GM10248 (cell line): ENCODE measurements around the gene SAP25.
"Not testable (repeated sequence)": the region's sequence is repeated elsewhere in the genome, so short reads cannot be mapped to it uniquely, and the experiment has no call there.

ENCODE experiments used
- CTCF ChIA-PET: fragments of 300-600 bp; sonication (Branson Sonifier 250); formaldehyde crosslinking; extraction: SDS; loops from one replicate; lab custom pipeline; 2021; ENCODE audit warnings: antibody characterized with exemption; lab: Yijun Ruan, JAX
- POLR2A ChIA-PET: fragments of 350-650 bp; sonication (Branson Sonifier 250); formaldehyde crosslinking; extraction: SDS; loops from one replicate; lab custom pipeline; 2020; ENCODE audit warnings: antibody characterized with exemption; lab: Yijun Ruan, JAX
- DNase-seq: peaks from one replicate; pipeline ENCODE4 v3.0.0; 2012; ENCODE audit errors: extremely low spot score
- CTCF ChIP-seq: IDR thresholded peaks from 2 replicates; pipeline ENCODE4 v1.5.1; 2012; ENCODE audit warnings: mild to moderate bottlenecking, low read depth; ENCODE audit errors: extremely low read depth, missing control alignments, control extremely low read depth

SAP25 gene

GRCh38 chr7:100543586-100543985, 30.1 kb downstream of the SAP25 start:
- POLR2A ChIA-PET: no interaction called here
- TF ChIP-seq CTCF: no peak
- CTCF ChIA-PET: interaction anchor here (1.1 to 16.2 kb wide), 5 partner anchors 10 to 74 kb away, joined by 3 to 288 read pairs (median 5); partner anchors contain the start of gene FBXO24
- no peak for DNase-seq

- CTCF ChIA-PET: interaction anchor here (0.9 to 16.2 kb wide), 4 partner anchors 14 to 72 kb away, joined by 3 to 288 read pairs (median 5); no protein-coding TSS in a partner anchor
- POLR2A ChIA-PET, DNase-seq: not testable (repeated sequence)
These were observed 32.4 kb downstream of the SAP25 start for GRCh38 chr7:100541309-100541708.

- POLR2A ChIA-PET: no interaction called here
- CTCF ChIA-PET: interaction anchor here (0.9 to 3.4 kb wide), 2 partner anchors 9 to 35 kb away, joined by 3 to 14 read pairs; no protein-coding TSS in a partner anchor
- TF ChIP-seq CTCF: no peak
- DNase-seq: no peak
These were observed 33.5 kb downstream of the SAP25 start for GRCh38 chr7:100540073-100540723.

- TF ChIP-seq CTCF: no peak
- POLR2A ChIA-PET: interaction anchor here (0.6 to 0.7 kb wide), 2 partner anchors 60 to 203 kb away, joined by 3 to 4 read pairs; no protein-coding TSS in a partner anchor
- CTCF ChIA-PET: interaction anchor here (1.0 to 3.4 kb wide), 3 partner anchors 10 to 70 kb away, joined by 3 to 14 read pairs (median 5); no protein-coding TSS in a partner anchor
- DNase-seq: no peak
These were observed 34.2 kb downstream of the SAP25 start for GRCh38 chr7:100539436-100540006.

GRCh38 chr7:100538654-100539435, 34.9 kb downstream of the SAP25 start, which contains the start of gene AGFG2:
Gene AGFG2 (plus strand): TSS chr7:100539203. CDS start chr7:100539347, 144 bp downstream.
- peak; percentile 99 for DNase-seq
- POLR2A ChIA-PET: interaction anchor here (0.6 to 0.7 kb wide), 3 partner anchors 12 to 204 kb away, joined by 3 to 4 read pairs (median 3); no protein-coding TSS in a partner anchor
- TF ChIP-seq CTCF: no peak
- CTCF ChIA-PET: interaction anchor here (0.9 to 3.4 kb wide), 5 partner anchors 11 to 69 kb away, joined by 3 to 14 read pairs (median 5); no protein-coding TSS in a partner anchor

- ChIA-PET POLR2A (no interaction called here), CTCF (interaction anchor here (0.9 to 3.4 kb wide), 4 partner anchors 11 to 26 kb away, joined by 3 to 14 read pairs (median 6); no protein-coding TSS in a partner anchor)
- DNase-seq: no peak
- no peak for TF ChIP-seq CTCF
These were observed 35.4 kb downstream of the SAP25 start for GRCh38 chr7:100538348-100538653.

GRCh38 chr7:100536695-100537094, 37.0 kb downstream of the SAP25 start:
- CTCF ChIA-PET: interaction anchor here (1.0 to 1.8 kb wide), 3 partner anchors 9 to 44 kb away, joined by 3 to 6 read pairs (median 3); no protein-coding TSS in a partner anchor
- DNase-seq, POLR2A ChIA-PET: not testable (repeated sequence)

- POLR2A ChIA-PET, DNase-seq: not testable (repeated sequence)
- CTCF ChIA-PET: interaction anchor here (1.0 to 1.3 kb wide), 2 partner anchors 8 to 43 kb away, joined by 3 read pairs; no protein-coding TSS in a partner anchor
These were observed 37.7 kb downstream of the SAP25 start for GRCh38 chr7:100535982-100536381.
